ENCODE data around the gene ZFYVE19. TPM values are rescaled to one million over a fixed set of nuclear protein-coding genes. Genes with fewer than 3 reads are reported as not detected.

Gene ZFYVE19
- total and polyA plus RNA-seq, 2 of the 4 experiments (the other 2 are of a cell fraction) = 22.6 to 29.6 TPM

DNA sequence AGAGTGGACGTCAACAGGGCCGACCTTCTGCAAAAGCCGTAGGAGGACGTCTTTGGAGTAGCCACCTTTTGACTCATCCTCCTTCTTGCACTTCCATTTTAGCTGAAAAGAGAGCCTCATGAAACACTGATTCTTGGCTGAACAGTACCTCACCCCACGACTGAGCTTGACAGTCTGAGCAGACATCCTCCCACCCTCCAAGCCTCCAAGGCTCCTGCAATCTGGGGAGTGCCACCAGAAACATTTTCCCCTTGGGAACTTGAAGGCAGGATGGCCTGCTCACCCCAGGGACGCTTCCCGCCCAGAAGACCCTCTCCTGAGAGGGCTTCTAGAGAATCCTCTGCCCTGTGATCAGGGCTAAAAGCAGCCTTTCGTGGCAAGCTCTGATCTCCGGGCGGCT is 31.9 kb upstream of the ZFYVE19 start:
- Histone ChIP-seq H3K4me3 (ENCODE audit: insufficient read depth, low read depth, low read length) (no peak overlapping the region), H3K4ac (ENCODE audit: low read depth, low read length) (no peak overlapping the region), H3K36me3 (ENCODE audit: control insufficient read depth, insufficient read depth, low read length) (peaks cover 66% of the 10 kb centered on the region), H3K14ac (replicated peaks; ENCODE audit: low read depth, low read length) (no peak overlapping the region), H3K9me3 (ENCODE audit: control insufficient read depth, insufficient read depth, low read length) (no peaks in the 10 kb centered on the region), H2BK15ac (ENCODE audit: low read depth, low read length) (no peak overlapping the region), H2BK120ac (ENCODE audit: low read depth, low read length) (no peak overlapping the region), H4K20me1 (ENCODE audit: insufficient read depth, low read length) (peaks cover 3% of the 10 kb centered on the region; the same call in 1 of the 2 replicates), H3K4me1 (ENCODE audit: control insufficient read depth, insufficient read depth, low read length) (no peaks in the 10 kb centered on the region), H2BK5ac (ENCODE audit: low read depth, low read length, poor library complexity, severe bottlenecking) (no peak overlapping the region), H3K56ac (ENCODE audit: extremely low read depth, insufficient read depth, low read length) (no peak overlapping the region), H4K5ac (ENCODE audit: low read depth, low read length) (no peak overlapping the region), H3K9ac (ENCODE audit: low read depth, low read length) (no peak overlapping the region), H3K23ac (ENCODE audit: low read depth, low read length) (no peak overlapping the region), H3K27ac (ENCODE audit: insufficient read depth, low read length) (no peak overlapping the region), H4K8ac (ENCODE audit: low read depth in 2 of 2, low read length in 2 of 2) (no peak overlapping the region), H4K91ac (ENCODE audit: insufficient read depth, low read depth, low read length) (no peak overlapping the region), H2BK20ac (ENCODE audit: low read depth, low read length) (no peak overlapping the region), H2AFZ (replicated peaks; ENCODE audit: low read length, poor library complexity) (no peak overlapping the region), H3K18ac (ENCODE audit: low read depth, low read length) (no peak overlapping the region), H2AK9ac (replicated peaks; ENCODE audit: low read depth, low read length, poor library complexity) (no peak overlapping the region), H2AK5ac (ENCODE audit: low read depth, low read length) (no peak overlapping the region), H3K9me1 (ENCODE audit: insufficient read depth, low read length) (no peaks in the 10 kb centered on the region), H3K27me3 (ENCODE audit: control insufficient read depth, insufficient read depth, low read length) (no peaks in the 10 kb centered on the region), H3K79me1 (ENCODE audit: low read depth in 1 of 2, low read length in 2 of 2) (peaks cover 0 to 2% of the 10 kb centered on the region in 2 experiments; a peak in 1 of 4 replicates), H3K4me2 (ENCODE audit: low read depth, low read length) (no peak overlapping the region)
- DNase-seq (no peak), ATAC-seq (ENCODE audit: low read depth) (no peak)
- in situ Hi-C loops (cut with MboI; ENCODE audit: low sequenced_read_pairs) = no loop called here
- POLR2A ChIA-PET (ENCODE audit: unreplicated experiment) = no interaction called here
- dilution Hi-C loops (cut with HindIII; ENCODE audit: low sequenced_read_pairs, unreplicated experiment) = no loop called here
- intact Hi-C loops (cut with micrococcal nuclease) = no loop called here
- no TSS peak for BruUV-seq (replicated peaks)
- 94% methylated on average over 3 of the region's 10 CpGs; no CpG with 5 or more reads in 1 of the 2 experiments for WGBS, 2 experiments (ENCODE audit: extremely low coverage in 2 of 2, insufficient read length in 1 of 2)
- TF ChIP-seq SMC3 (IDR thresholded peaks at IDR 0.05; ENCODE audit: low read depth, low read length) (no peak), RFX5 (IDR thresholded peaks at IDR 0.05; ENCODE audit: low read depth, low read length) (no peak), MAFK (IDR thresholded peaks at IDR 0.05; ENCODE audit: low read depth, low read length) (no peak)
- CTCF ChIA-PET = no interaction called here
